PC-3 (cell line): Measurements from ENCODE around the gene TPR. TPM values are rescaled to one million over a fixed set of nuclear protein-coding genes. Genes with fewer than 3 reads are reported as not detected.
"Not testable (repeated sequence)": the region's sequence is repeated elsewhere in the genome, so short reads cannot be mapped to it uniquely, and the experiment has no call there.

ENCODE experiments used
- ATAC-seq: fragments of 200-7000 bp; cut with Tn5 transposase; 2 replicates; pipeline ENCODE4 v1.9.1; 2020; ENCODE audit warnings: mild to moderate bottlenecking, moderate library complexity
- BruUV-seq: library from RNA; stranded (reverse); fragments of 400-500 nt; replicated peaks from 2 replicates; lab custom pipeline; 2021; lab: Mats Ljungman, UMichigan
- CTCF ChIA-PET: fragments of 300-600 bp; sonication (Branson Sonifier 250); formaldehyde crosslinking; loops from one replicate; lab custom pipeline; 2022; ENCODE audit warnings: antibody characterized with exemption; lab: Charles Lee
- POLR2A ChIA-PET: fragments of 300-600 bp; sonication (Branson Sonifier 250); formaldehyde crosslinking; loops from one replicate; lab custom pipeline; 2022; ENCODE audit warnings: antibody characterized with exemption; ENCODE audit not compliant: unreplicated experiment; lab: Charles Lee
- DNase-seq: peaks from one replicate; pipeline ENCODE4 v3.0.0-alpha.2; 2015
- H2AFZ ChIP-seq: fragments of 300-600 bp; sonication (generic); 2 replicates; pipeline ENCODE4 v1.6.0; 2016; ENCODE audit warnings: antibody characterized with exemption, low read length
- H3F3A ChIP-seq: fragments of 300-600 bp; sonication (generic); one replicate; pipeline ENCODE4 v1.6.0; 2017; ENCODE audit warnings: antibody characterized with exemption, low read length, control low read depth, mild to moderate bottlenecking; ENCODE audit not compliant: unreplicated experiment
- H3K27ac ChIP-seq: fragments of 300-600 bp; sonication (generic); 2 replicates; pipeline ENCODE4 v1.5.1; 2016; ENCODE audit warnings: mild to moderate bottlenecking, low read length
- H3K27me3 ChIP-seq: fragments of 300-600 bp; sonication (generic); 2 replicates; pipeline ENCODE4 v1.6.1; 2016; ENCODE audit warnings: low read length, mixed read lengths
- H3K36me3 ChIP-seq: fragments of 300-600 bp; sonication (generic); 2 replicates; pipeline ENCODE4 v1.6.1; 2016; ENCODE audit warnings: low read depth, mixed run types, low read length, mixed read lengths
- H3K4me1 ChIP-seq: fragments of 300-600 bp; sonication (generic); 2 replicates; pipeline ENCODE4 v1.5.1; 2016; ENCODE audit warnings: low read length; ENCODE audit not compliant: insufficient read depth
- H3K4me2 ChIP-seq: fragments of 300-600 bp; sonication (generic); 2 replicates; pipeline ENCODE4 v1.6.0; 2016; ENCODE audit warnings: low read length
- H3K4me3 ChIP-seq: fragments of 300-600 bp; sonication (generic); 2 replicates; pipeline ENCODE4 v1.5.1; 2016; ENCODE audit warnings: mild to moderate bottlenecking, low read length, mixed read lengths
- H3K79me2 ChIP-seq: fragments of 300-600 bp; sonication (generic); 2 replicates; pipeline ENCODE4 v1.6.1; 2017; ENCODE audit warnings: low read length, mixed read lengths
- H3K9ac ChIP-seq: fragments of 300-600 bp; sonication (generic); 2 replicates; pipeline ENCODE4 v1.6.0; 2016; ENCODE audit warnings: mild to moderate bottlenecking, low read length
- H3K9me2 ChIP-seq: fragments of 300-600 bp; sonication (generic); replicated peaks from 2 replicates; pipeline ENCODE4 v1.6.1; 2016; ENCODE audit warnings: mixed run types, low read length, mixed read lengths
- H3K9me3 ChIP-seq: fragments of 300-600 bp; sonication (generic); 2 replicates; pipeline ENCODE4 v1.6.1; 2016; ENCODE audit warnings: low read length, mixed read lengths
- H4K20me1 ChIP-seq: fragments of 300-600 bp; sonication (generic); 2 replicates; pipeline ENCODE4 v1.6.1; 2016; ENCODE audit warnings: low read length, mixed read lengths
- EZH2 ChIP-seq: fragments of 300-600 bp; sonication (generic); IDR thresholded peaks from one replicate; pipeline ENCODE4 v1.6.1; 2017; ENCODE audit warnings: antibody characterized with exemption, mild to moderate bottlenecking, low read length; ENCODE audit not compliant: unreplicated experiment
- EZH2phosphoT487 ChIP-seq: fragments of 300-600 bp; sonication (generic); IDR thresholded peaks from 2 replicates; pipeline ENCODE4 v1.6.1; 2018; ENCODE audit warnings: mild to moderate bottlenecking, antibody characterized with exemption, low read length, borderline replicate concordance
- intact Hi-C: fragments of 100-400 bp; cut with micrococcal nuclease; formaldehyde crosslinking; loops from 2 replicates; pipeline ENCODE4 v1.9.0; 2023
- total RNA-seq: library from RNA; depleted of rRNA; stranded (reverse); fragments of >200 nt; gene quantifications from 2 replicates; pipeline ENCODE4 v1.2.3, GENCODE V29; 2014
- TF ChIP-seq, protein P1 (sequence below): fragments of 300-600 bp; sonication (generic); conservative IDR thresholded peaks from 2 replicates; pipeline ENCODE4 v1.5.1; 2017; ENCODE audit warnings: antibody characterized with exemption, low read depth, mild to moderate bottlenecking, low read length

TPR gene
- total RNA-seq, 1 experiment from 2014 or later: 39.3 TPM

- no peak overlapping the region for H3K27ac ChIP-seq
- no peak overlapping the region for H2AFZ ChIP-seq
- H3K27me3 ChIP-seq: no peaks in the 10 kb centered on the region
- no peak overlapping the region for H3K4me3 ChIP-seq
- no peak for ATAC-seq
- H3K4me1 ChIP-seq: no peaks in the 10 kb centered on the region
- H3K79me2 ChIP-seq: no peaks in the 10 kb centered on the region
- DNase-seq: peak; percentile 52
- H4K20me1 ChIP-seq: no peaks in the 10 kb centered on the region
- CTCF ChIA-PET: interaction anchor here (0.6 kb wide), 1 partner anchor 78 kb away, joined by 4 read pairs; no protein-coding TSS in a partner anchor
- no peak for TF ChIP-seq EZH2
- TF ChIP-seq, protein P1, sequence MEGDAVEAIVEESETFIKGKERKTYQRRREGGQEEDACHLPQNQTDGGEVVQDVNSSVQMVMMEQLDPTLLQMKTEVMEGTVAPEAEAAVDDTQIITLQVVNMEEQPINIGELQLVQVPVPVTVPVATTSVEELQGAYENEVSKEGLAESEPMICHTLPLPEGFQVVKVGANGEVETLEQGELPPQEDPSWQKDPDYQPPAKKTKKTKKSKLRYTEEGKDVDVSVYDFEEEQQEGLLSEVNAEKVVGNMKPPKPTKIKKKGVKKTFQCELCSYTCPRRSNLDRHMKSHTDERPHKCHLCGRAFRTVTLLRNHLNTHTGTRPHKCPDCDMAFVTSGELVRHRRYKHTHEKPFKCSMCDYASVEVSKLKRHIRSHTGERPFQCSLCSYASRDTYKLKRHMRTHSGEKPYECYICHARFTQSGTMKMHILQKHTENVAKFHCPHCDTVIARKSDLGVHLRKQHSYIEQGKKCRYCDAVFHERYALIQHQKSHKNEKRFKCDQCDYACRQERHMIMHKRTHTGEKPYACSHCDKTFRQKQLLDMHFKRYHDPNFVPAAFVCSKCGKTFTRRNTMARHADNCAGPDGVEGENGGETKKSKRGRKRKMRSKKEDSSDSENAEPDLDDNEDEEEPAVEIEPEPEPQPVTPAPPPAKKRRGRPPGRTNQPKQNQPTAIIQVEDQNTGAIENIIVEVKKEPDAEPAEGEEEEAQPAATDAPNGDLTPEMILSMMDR: peak; percentile 73
- no peaks in the 10 kb centered on the region for H3K9me2 ChIP-seq
- POLR2A ChIA-PET: no interaction called here
- H3F3A ChIP-seq: no peaks in the 10 kb centered on the region
- H3K36me3 ChIP-seq: peaks cover 15% of the 10 kb centered on the region
- no TSS peak for BruUV-seq
- intact Hi-C loops: loop anchor here (5.0 to 10.0 kb wide), 4 partner anchors 78 to 580 kb away; partner anchors contain the start of gene PTGS2
- no peak overlapping the region for H3K9ac ChIP-seq
- H3K4me2 ChIP-seq: no peak overlapping the region
- H3K9me3 ChIP-seq: no peaks in the 10 kb centered on the region
Observed at GRCh38 chr1:186404454-186405051, 29.5 kb upstream of the TPR start.

GRCh38 chr1:186403632-186404031, 28.6 kb upstream of the TPR start:
- Histone ChIP-seq H3K27ac (no peak overlapping the region), H4K20me1 (no peaks in the 10 kb centered on the region), H3K79me2 (no peaks in the 10 kb centered on the region), H3K4me2 (no peak overlapping the region), H3K4me1 (no peaks in the 10 kb centered on the region), H2AFZ (no peak overlapping the region), H3K9ac (no peak overlapping the region), H3K4me3 (no peak overlapping the region), H3K9me2 (no peaks in the 10 kb centered on the region), H3F3A (no peaks in the 10 kb centered on the region), H3K9me3 (no peaks in the 10 kb centered on the region), H3K27me3 (no peaks in the 10 kb centered on the region), H3K36me3 (peaks cover 21% of the 10 kb centered on the region)
- BruUV-seq: no TSS peak
- ATAC-seq: no peak
- no peak for DNase-seq
- ChIA-PET CTCF (interaction anchor here (0.6 kb wide), 1 partner anchor 79 kb away, joined by 4 read pairs; no protein-coding TSS in a partner anchor), POLR2A (no interaction called here)
- no peak for TF ChIP-seq EZH2
- TF ChIP-seq, protein P1: no peak
- TF ChIP-seq EZH2phosphoT487: no peak
- intact Hi-C loops: loop anchor here (5.0 to 10.0 kb wide), 4 partner anchors 79 to 581 kb away; partner anchors contain the start of gene PTGS2

DNA sequence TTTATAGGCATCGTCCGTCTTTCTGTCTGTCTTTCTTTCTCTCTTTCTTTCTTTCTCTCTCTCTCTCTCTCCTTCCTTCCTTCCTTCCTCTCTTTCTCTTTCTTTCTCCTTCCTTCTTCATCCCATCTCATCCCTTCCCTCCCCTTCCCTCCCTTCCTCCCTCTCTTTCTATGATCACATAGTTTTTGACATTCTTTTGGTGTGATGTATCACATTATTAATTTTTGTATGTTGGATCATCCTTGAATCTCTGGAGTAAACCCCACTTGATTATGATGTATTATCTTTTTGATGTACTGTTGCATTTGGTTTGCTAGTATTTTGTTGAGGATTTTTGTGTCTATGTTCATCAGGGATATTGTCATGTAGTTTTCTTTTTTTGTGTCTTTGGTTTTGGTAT, 26.4 kb upstream of the TPR start:
- BruUV-seq, H3K9ac ChIP-seq, H3K9me3 ChIP-seq, H3K4me3 ChIP-seq, H4K20me1 ChIP-seq, H3F3A ChIP-seq, H3K9me2 ChIP-seq, H3K27me3 ChIP-seq, CTCF ChIA-PET, H2AFZ ChIP-seq, ATAC-seq, H3K4me1 ChIP-seq, DNase-seq, H3K27ac ChIP-seq, POLR2A ChIA-PET, H3K79me2 ChIP-seq, H3K4me2 ChIP-seq: not testable (repeated sequence)
- intact Hi-C loops: loop anchor here (5.0 to 10.0 kb wide), 4 partner anchors 81 to 583 kb away; partner anchors contain the start of gene PTGS2
- H3K36me3 ChIP-seq: peaks cover 13% of the 10 kb centered on the region

DNA sequence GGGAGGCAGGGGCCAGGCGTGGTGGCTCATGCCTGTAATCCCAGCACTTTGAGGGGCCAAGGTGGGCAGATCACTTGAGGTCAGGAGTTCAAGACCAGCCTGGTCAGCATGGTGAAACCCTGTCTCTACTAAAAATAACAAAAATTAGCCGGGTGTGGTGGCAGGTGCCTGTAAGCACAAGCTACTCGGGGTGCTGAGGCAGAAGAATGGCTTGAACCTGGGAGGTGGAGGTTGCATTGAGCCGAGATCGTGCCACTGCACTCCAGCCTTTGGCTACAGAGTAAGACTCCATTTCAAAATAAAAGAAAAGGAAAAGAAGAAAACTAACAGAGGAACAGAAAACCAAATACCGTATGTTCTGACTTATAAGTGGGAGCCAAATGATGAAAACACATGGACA, 17.7 kb upstream of the TPR start:
- H3K79me2 ChIP-seq, DNase-seq, POLR2A ChIA-PET, H3K4me2 ChIP-seq, CTCF ChIA-PET, H4K20me1 ChIP-seq, BruUV-seq, H3K9ac ChIP-seq, H3F3A ChIP-seq, H3K27ac ChIP-seq, H2AFZ ChIP-seq, H3K9me3 ChIP-seq, intact Hi-C loops, H3K4me1 ChIP-seq, H3K4me3 ChIP-seq, ATAC-seq, H3K9me2 ChIP-seq, H3K27me3 ChIP-seq: not testable (repeated sequence)
- H3K36me3 ChIP-seq: peaks cover 23% of the 10 kb centered on the region
